Amniotic epithelial cell (primary cell): ENCODE data around the gene NEK11.
"Not testable (repeated sequence)": the region's sequence is repeated elsewhere in the genome, so short reads cannot be mapped to it uniquely, and the experiment has no call there.

Source experiments
- DNase-seq: peaks from one replicate; pipeline ENCODE4 v3.0.0-alpha.2; 2010; ENCODE audit warnings: low read depth

Gene NEK11

DNA sequence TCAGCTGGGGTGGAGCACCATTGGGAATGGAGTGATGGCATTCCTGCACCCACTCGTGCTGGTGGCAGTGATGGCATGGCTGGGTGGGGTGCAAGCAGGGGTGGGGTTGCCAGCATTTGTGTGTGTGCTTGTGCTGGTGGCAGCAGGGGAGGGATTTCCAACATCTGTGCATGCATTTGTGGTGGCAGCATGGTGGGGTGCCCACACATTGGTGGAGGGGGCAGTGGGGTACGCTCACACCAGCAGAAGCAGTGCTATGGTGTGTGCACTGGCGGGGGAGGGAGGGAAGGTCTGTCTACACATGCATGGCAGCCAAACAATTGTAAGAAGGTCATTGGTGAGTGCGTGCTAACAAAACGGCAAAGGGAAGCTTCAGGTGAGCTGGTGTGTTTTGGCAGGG lies 278.2 kb downstream of the NEK11 start:
- DNase-seq: no peak

- DNase-seq: no peak
Measured at GRCh38 chr3:131306242-131306641, 279.6 kb downstream of the NEK11 start.

GRCh38 chr3:131314318-131314717 lies 287.6 kb downstream of the NEK11 start:
- DNase-seq: no peak

- DNase-seq: no peak
Measured at GRCh38 chr3:131315162-131315561, 288.5 kb downstream of the NEK11 start.

GRCh38 chr3:131317667-131318066 lies 291.0 kb downstream of the NEK11 start:
- DNase-seq: no peak

DNA sequence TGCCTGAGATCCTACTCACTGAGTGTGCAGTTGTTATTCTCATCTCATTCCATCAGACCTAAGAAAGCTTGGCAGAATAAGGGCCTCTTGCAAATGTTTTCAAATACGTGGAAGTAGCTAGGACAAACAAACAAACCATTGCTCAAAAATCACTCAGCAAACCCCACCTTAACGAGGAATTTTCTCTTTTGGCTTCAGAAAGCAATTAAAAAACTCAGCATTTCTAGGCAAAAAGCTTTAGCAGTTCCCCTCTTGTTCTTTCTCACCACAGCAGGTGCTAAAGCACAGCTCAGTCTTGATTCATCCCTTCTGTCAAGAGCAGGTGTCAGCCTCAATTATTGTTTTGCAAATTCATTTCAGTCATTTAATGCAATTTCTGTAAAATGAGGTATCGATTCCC lies 296.3 kb downstream of the NEK11 start:
- DNase-seq: no peak

DNA sequence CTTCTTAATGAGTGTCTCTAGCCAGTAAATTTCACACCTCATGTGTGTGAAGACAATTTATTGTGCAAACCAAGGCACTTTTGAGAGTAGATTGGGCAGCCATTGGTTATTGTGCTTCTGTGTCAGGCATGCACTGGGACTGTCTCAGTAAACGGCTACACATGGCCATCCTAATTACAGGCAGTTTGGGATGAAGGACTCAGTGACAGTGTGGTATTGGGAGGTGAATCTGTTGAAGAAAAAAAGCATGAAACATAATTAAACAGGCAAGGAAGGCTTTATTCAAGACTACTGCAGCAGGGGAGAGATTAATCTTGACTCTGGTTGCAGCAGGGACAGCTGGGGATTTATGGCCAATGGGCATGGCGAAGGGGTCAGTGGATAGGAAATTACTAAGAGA lies 297.1 kb downstream of the NEK11 start:
- DNase-seq: no peak

GRCh38 chr3:131324923-131325322 lies 298.2 kb downstream of the NEK11 start:
- DNase-seq: peak; percentile 6

GRCh38 chr3:131326307-131326706 lies 299.6 kb downstream of the NEK11 start:
- DNase-seq: peak; percentile 10

DNA sequence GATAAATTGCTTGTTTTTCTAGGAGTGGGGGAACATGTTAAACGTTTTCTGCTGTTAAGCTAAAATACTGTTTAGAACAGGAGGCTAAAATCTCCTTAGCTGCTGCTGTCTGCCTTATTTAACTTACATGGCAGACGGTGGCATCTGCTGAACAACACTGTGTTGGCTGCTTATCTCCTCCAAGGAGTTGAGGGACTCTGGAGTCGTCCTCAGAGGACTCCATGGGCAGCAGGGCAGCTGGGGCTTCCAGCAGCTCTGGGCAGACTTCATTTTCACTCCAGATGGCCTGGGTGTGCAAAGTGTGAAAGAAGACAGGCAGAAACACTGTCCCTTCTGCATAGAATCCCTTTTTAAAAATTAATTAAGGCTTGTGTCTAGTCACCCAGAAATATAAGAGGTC lies 302.0 kb downstream of the NEK11 start:
- DNase-seq: no peak

DNA sequence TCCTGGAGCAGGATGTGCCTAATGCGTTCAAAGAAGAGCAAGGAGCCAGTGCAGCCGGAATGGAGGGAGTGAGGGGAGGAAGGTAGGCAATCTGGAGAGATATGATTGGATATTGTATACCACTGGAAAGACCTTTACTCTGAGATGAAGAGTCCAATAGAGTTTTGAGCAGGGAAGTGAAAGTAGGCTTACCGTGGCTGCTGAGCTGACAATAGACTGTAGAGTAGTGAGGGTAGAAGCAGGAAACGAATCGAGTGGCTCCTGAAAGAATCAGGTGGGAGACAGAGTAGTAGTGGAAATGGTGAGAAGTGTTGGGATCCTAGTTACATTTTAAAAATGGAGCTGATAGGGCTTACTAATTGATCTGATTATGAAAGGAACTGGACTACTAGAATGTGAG lies 303.1 kb downstream of the NEK11 start:
- no peak for DNase-seq

- not testable (repeated sequence) for DNase-seq
Measured at GRCh38 chr3:131331456-131332085, 304.9 kb downstream of the NEK11 start.

GRCh38 chr3:131338948-131339640 lies 312.4 kb downstream of the NEK11 start:
- DNase-seq: peak; percentile 7

GRCh38 chr3:131341761-131342160 lies 315.1 kb downstream of the NEK11 start:
- no peak for DNase-seq

GRCh38 chr3:131348911-131349310 lies 322.2 kb downstream of the NEK11 start:
- no peak for DNase-seq

GRCh38 chr3:131349454-131349853 lies 322.8 kb downstream of the NEK11 start:
- DNase-seq: no peak

DNA sequence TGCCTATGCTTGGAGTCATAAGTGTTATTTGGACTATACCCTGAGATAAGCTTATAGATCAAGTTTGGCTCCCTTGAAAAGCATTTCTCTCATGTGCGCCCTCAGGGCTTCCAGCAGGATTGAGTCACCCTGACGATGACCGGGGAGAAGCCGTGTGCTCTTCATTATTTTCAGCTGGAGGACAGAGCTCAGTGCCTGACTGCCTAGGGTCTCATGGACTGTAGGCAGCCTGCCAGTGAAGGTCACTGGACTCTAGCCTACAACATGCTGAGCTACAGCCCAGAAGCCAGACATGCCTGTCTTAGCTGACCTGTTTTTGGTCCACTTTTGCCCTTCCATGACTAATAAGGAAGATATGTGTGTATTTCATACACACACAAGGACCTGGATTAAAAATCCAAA lies 323.3 kb downstream of the NEK11 start:
- peak; percentile 58 for DNase-seq

- peak; percentile 59 for DNase-seq
Measured at GRCh38 chr3:131350506-131350905, 323.8 kb downstream of the NEK11 start.

- DNase-seq: no peak
Measured at GRCh38 chr3:131353016-131353877, 326.6 kb downstream of the NEK11 start.

DNA sequence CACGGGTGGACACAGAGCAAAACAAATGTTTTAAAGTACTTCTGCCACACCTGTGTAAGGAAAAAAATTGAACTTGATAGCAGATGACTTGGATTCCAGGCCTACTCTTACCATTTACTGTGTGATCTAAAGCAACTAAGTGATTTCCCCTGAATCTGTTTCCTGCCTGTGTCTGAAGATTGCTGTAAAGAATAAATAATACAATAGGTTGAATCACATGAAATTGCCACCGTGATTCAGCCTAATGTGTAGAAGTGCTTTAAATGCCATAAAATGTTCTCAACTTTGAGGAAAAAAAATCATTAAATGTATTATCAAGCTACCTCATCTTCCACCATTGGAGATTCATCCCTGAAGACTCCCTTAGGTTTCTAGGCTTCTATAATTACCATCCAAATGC lies 327.3 kb downstream of the NEK11 start:
- DNase-seq: no peak

DNA sequence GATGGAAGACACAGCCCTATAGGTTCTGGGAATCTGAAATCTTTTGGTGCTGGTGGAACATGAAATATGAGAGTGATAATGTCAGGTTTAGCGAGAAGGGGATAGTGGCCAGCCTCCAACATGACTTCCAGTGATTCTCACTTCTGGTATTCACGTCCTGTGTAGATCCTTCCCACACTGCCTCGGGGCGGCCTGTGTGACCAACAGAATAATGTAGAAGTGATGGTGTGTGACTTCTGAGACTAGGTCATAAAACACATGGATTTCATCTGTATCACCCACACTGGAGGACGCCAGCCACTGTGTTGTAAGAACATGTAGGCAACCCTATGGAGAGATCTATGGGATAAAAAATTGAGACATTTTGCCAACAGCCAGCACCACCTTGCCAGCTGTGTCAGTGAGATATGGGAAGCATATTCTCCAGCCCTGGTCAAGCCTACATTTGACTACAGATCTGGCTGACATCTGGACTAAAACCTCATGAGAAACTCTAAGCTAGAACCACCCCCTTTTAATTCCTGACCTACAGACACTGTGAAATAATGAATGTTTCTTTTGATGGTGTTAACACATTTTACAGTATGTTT lies 329.4 kb downstream of the NEK11 start:
- no peak for DNase-seq

GRCh38 chr3:131357275-131357674 lies 330.6 kb downstream of the NEK11 start:
- no peak for DNase-seq
